WI38 (cell line): Measurements from ENCODE around the gene SNAPC4.
"Not testable (repeated sequence)": the region's sequence is repeated elsewhere in the genome, so short reads cannot be mapped to it uniquely, and the experiment has no call there.

Experiments
- H3K4me3 ChIP-seq: 2 replicates; pipeline ENCODE4 v1.5.1; 2011; ENCODE audit warnings: low read depth, mild to moderate bottlenecking, control low read depth, low read length
- CTCF ChIP-seq: IDR thresholded peaks from 2 replicates; pipeline ENCODE4 v1.5.1; 2012; ENCODE audit warnings: low read depth, mild to moderate bottlenecking, control low read depth, low read length

The SNAPC4 gene

GRCh38 chr9:136354592-136355085 is 45.3 kb downstream of the SNAPC4 start:
- TF ChIP-seq CTCF = no peak
- no peak overlapping the region for H3K4me3 ChIP-seq

- H3K4me3 ChIP-seq = no peak overlapping the region
Measured at GRCh38 chr9:136353757-136354488, 46.0 kb downstream of the SNAPC4 start.

GRCh38 chr9:136353088-136353487 is 46.9 kb downstream of the SNAPC4 start:
- no peak for TF ChIP-seq CTCF

More at GRCh38 chr9:136353757-136354488, 46.0 kb downstream of the SNAPC4 start:
- no peak for TF ChIP-seq CTCF

GRCh38 chr9:136352682-136353081 is 47.3 kb downstream of the SNAPC4 start:
- no peak overlapping the region for H3K4me3 ChIP-seq
- TF ChIP-seq CTCF = no peak

More at GRCh38 chr9:136353088-136353487, 46.9 kb downstream of the SNAPC4 start:
- H3K4me3 ChIP-seq = no peak overlapping the region

GRCh38 chr9:136351868-136352267 is 48.1 kb downstream of the SNAPC4 start:
- H3K4me3 ChIP-seq = not testable (repeated sequence)

- H3K4me3 ChIP-seq = no peak overlapping the region
- no peak for TF ChIP-seq CTCF
Measured at GRCh38 chr9:136351252-136351800, 48.6 kb downstream of the SNAPC4 start.
